Measurements from ENCODE around the gene ZNF80.

Gene ZNF80

GRCh38 chr3:114219741-114220140, 17.6 kb downstream of the ZNF80 start:
- DNase-seq (ENCODE audit: low read depth in 2 of 2), result no peak

GRCh38 chr3:114218578-114219185, 18.7 kb downstream of the ZNF80 start:
- DNase-seq (ENCODE audit: low read depth in 2 of 2), result no peak

- DNase-seq (ENCODE audit: low read depth in 2 of 2), result no peak
Observed at GRCh38 chr3:114218006-114218405, 19.4 kb downstream of the ZNF80 start.

GRCh38 chr3:114217266-114217665, 20.1 kb downstream of the ZNF80 start:
- DNase-seq (ENCODE audit: low read depth in 2 of 2), result no peak

- DNase-seq (ENCODE audit: low read depth in 2 of 2), result no peak
Observed at GRCh38 chr3:114216186-114216970, 21.0 kb downstream of the ZNF80 start.

GRCh38 chr3:114214542-114215341, 22.6 kb downstream of the ZNF80 start:
- peak in 1 of 2 donors; percentile 21 for DNase-seq (ENCODE audit: low read depth in 2 of 2)

GRCh38 chr3:114213627-114214541, 23.5 kb downstream of the ZNF80 start:
- DNase-seq (ENCODE audit: low read depth in 2 of 2), result peak; percentile 36 to 57

- DNase-seq (ENCODE audit: low read depth in 2 of 2), result no peak
Observed at GRCh38 chr3:114213292-114213626, 24.1 kb downstream of the ZNF80 start.

- DNase-seq (ENCODE audit: low read depth in 2 of 2), result no peak
Observed at GRCh38 chr3:114212646-114213045, 24.7 kb downstream of the ZNF80 start.

- no peak for DNase-seq (ENCODE audit: low read depth in 2 of 2)
Observed at GRCh38 chr3:114207768-114208167, 29.6 kb downstream of the ZNF80 start.

GRCh38 chr3:114206342-114206741, 31.0 kb downstream of the ZNF80 start:
- no peak for DNase-seq (ENCODE audit: low read depth in 2 of 2)

GRCh38 chr3:114205541-114205940, 31.8 kb downstream of the ZNF80 start:
- no peak for DNase-seq (ENCODE audit: low read depth in 2 of 2)

- no peak for DNase-seq (ENCODE audit: low read depth in 2 of 2)
Observed at GRCh38 chr3:114194750-114195149, 42.6 kb downstream of the ZNF80 start.

- no peak for DNase-seq (ENCODE audit: low read depth in 2 of 2)
Observed at GRCh38 chr3:114192136-114192535, 45.2 kb downstream of the ZNF80 start.

GRCh38 chr3:114186501-114186900, 50.9 kb downstream of the ZNF80 start:
- DNase-seq (ENCODE audit: low read depth in 2 of 2), result no peak
